Smooth muscle cell (in vitro differentiated cells): ENCODE measurements around the gene TRIM68. TPM values are rescaled to one million over a fixed set of nuclear protein-coding genes. Genes with fewer than 3 reads are reported as not detected.

Experiments
- DNase-seq: peaks from one replicate; lab custom pipeline; 2025; ENCODE audit not compliant: unreplicated experiment; lab: John Stamatoyannopoulos, UW
- H2AFZ ChIP-seq: fragments of 200-600 bp; sonication (generic); 2 replicates; pipeline ENCODE4 v1.6.0; 2016; ENCODE audit warnings: antibody characterized with exemption, low read depth, mild to moderate bottlenecking
- H3F3A ChIP-seq: fragments of 200-600 bp; sonication (generic); 2 replicates; pipeline ENCODE4 v1.6.0; 2017; ENCODE audit warnings: antibody characterized with exemption, low read depth
- H3K27ac ChIP-seq: fragments of 200-600 bp; sonication (generic); 2 replicates; pipeline ENCODE4 v1.5.1; 2016; ENCODE audit warnings: low read depth, mild to moderate bottlenecking
- H3K27me3 ChIP-seq: fragments of 200-600 bp; sonication (generic); 2 replicates; pipeline ENCODE4 v1.6.1; 2016; ENCODE audit warnings: low read depth, mild to moderate bottlenecking
- H3K36me3 ChIP-seq: fragments of 200-600 bp; sonication (generic); 2 replicates; pipeline ENCODE4 v1.5.1; 2016; ENCODE audit warnings: low read depth
- H3K4me1 ChIP-seq: fragments of 200-600 bp; sonication (generic); 2 replicates; pipeline ENCODE4 v1.5.1; 2016; ENCODE audit warnings: low read depth
- H3K4me2 ChIP-seq: fragments of 200-600 bp; sonication (generic); 2 replicates; pipeline ENCODE4 v1.6.0; 2016; ENCODE audit warnings: mild to moderate bottlenecking
- H3K4me3 ChIP-seq: fragments of 200-600 bp; sonication (generic); 2 replicates; pipeline ENCODE4 v1.5.1; 2016; ENCODE audit warnings: mild to moderate bottlenecking
- H3K79me2 ChIP-seq: fragments of 200-600 bp; sonication (generic); 2 replicates; pipeline ENCODE4 v1.6.0; 2016; ENCODE audit warnings: low read depth, mild to moderate bottlenecking
- H3K9ac ChIP-seq: fragments of 200-600 bp; sonication (generic); 2 replicates; pipeline ENCODE4 v1.6.0; 2016; ENCODE audit warnings: low read depth
- H3K9me3 ChIP-seq: fragments of 200-600 bp; sonication (generic); replicated peaks from 2 replicates; pipeline ENCODE4 v1.5.1; 2016; ENCODE audit warnings: low read depth
- H4K20me1 ChIP-seq: fragments of 200-600 bp; sonication (generic); 2 replicates; pipeline ENCODE4 v1.6.0; 2016; ENCODE audit warnings: low read depth
- CTCF ChIP-seq: fragments of 200-600 bp; sonication (generic); IDR thresholded peaks from 2 replicates; pipeline ENCODE4 v1.5.1; 2017; ENCODE audit warnings: borderline replicate concordance, mild to moderate bottlenecking, antibody characterized with exemption; ENCODE audit not compliant: insufficient read depth, poor library complexity, severe bottlenecking
- WGBS: methylation state at CpG from one replicate; pipeline ENCODE4 v1.1.7; 2016; ENCODE audit warnings: low lambda C conversion rate; 5-methylcytosine and 5-hydroxymethylcytosine counted together
- polyA plus RNA-seq: library from polyadenylated mRNA; unstranded; fragments of >200 nt; fragmentation: Nextera tagmentation; extraction: Ambion mirVana; gene quantifications from 2 replicates; pipeline ENCODE4 v1.2.1, GENCODE V29; 2016
- total RNA-seq: library from RNA; depleted of rRNA; stranded (reverse); fragments of >200 nt; gene quantifications from 2 replicates; pipeline ENCODE4 v1.2.3, GENCODE V29; 2014

TRIM68 gene
- total and polyA plus RNA-seq, 2 experiments from 2014 or later = 7.8 to 10.7 TPM

GRCh38 chr11:4560467-4560866 lies 47.6 kb downstream of the TRIM68 start:
- Histone ChIP-seq H3K4me3 (no peak overlapping the region), H3K4me2 (no peak overlapping the region), H3K9me3 (no peaks in the 10 kb centered on the region), H3K4me1 (no peaks in the 10 kb centered on the region), H3K27ac (no peak overlapping the region), H3K9ac (no peak overlapping the region), H3F3A (no peaks in the 10 kb centered on the region), H3K36me3 (no peaks in the 10 kb centered on the region), H3K79me2 (no peaks in the 10 kb centered on the region), H2AFZ (no peak overlapping the region), H4K20me1 (no peaks in the 10 kb centered on the region), H3K27me3 (no peaks in the 10 kb centered on the region)
- TF ChIP-seq CTCF = no peak
- DNase-seq = no peak
- 76% methylated on average over 1 of the region's 1 CpG for WGBS

GRCh38 chr11:4559527-4560440 lies 48.2 kb downstream of the TRIM68 start:
- no peaks in the 10 kb centered on the region for H3F3A ChIP-seq
- DNase-seq = no peak
- no peak overlapping the region for H2AFZ ChIP-seq
- H3K4me3 ChIP-seq = no peak overlapping the region
- no peaks in the 10 kb centered on the region for H3K36me3 ChIP-seq
- 84% methylated on average over 8 of the region's 8 CpGs for WGBS
- no peak overlapping the region for H3K4me2 ChIP-seq
- no peaks in the 10 kb centered on the region for H4K20me1 ChIP-seq
- H3K9ac ChIP-seq = no peak overlapping the region
- H3K4me1 ChIP-seq = no peaks in the 10 kb centered on the region
- no peak for TF ChIP-seq CTCF
- H3K9me3 ChIP-seq = no peaks in the 10 kb centered on the region
- no peaks in the 10 kb centered on the region for H3K27me3 ChIP-seq
- H3K27ac ChIP-seq = no peak overlapping the region
- no peaks in the 10 kb centered on the region for H3K79me2 ChIP-seq

GRCh38 chr11:4551346-4551979 lies 56.6 kb downstream of the TRIM68 start:
- no peak for DNase-seq

More at GRCh38 chr11:4551346-4551979, 56.6 kb downstream of the TRIM68 start:
- Histone ChIP-seq H3F3A (no peaks in the 10 kb centered on the region), H3K9me3 (no peaks in the 10 kb centered on the region), H3K36me3 (no peaks in the 10 kb centered on the region), H3K79me2 (no peaks in the 10 kb centered on the region), H3K4me1 (no peaks in the 10 kb centered on the region), H2AFZ (no peak overlapping the region), H3K27me3 (no peaks in the 10 kb centered on the region), H3K4me2 (no peak overlapping the region), H3K27ac (no peak overlapping the region), H4K20me1 (no peaks in the 10 kb centered on the region), H3K4me3 (no peak overlapping the region), H3K9ac (no peak overlapping the region)
- 74% methylated on average over 8 of the region's 8 CpGs for WGBS
- TF ChIP-seq CTCF = peak; percentile 18

Other genes with a start within 250 kb of the TRIM68 start
- not detected in 2 replicates for gene OR52B4, start 239.8 kb downstream of the TRIM68 start, total RNA-seq
- not detected in 2 replicates for gene OR52B4, start 239.8 kb downstream of the TRIM68 start, polyA plus RNA-seq
- 14.0 and 18.7 TPM in 2 replicates for gene TRIM21, start 214.5 kb downstream of the TRIM68 start, total RNA-seq
- gene TRIM21, start 214.5 kb downstream of the TRIM68 start, polyA plus RNA-seq = 14.0 and 27.6 TPM in 2 replicates
- not detected in 2 replicates for gene OR52K2, start 158.9 kb downstream of the TRIM68 start, total RNA-seq
- gene OR52K2, start 158.9 kb downstream of the TRIM68 start, polyA plus RNA-seq = not detected in 2 replicates
- 1.6 TPM in 1 of 2 replicates, not detected in the other for gene OR52K1, start 125.6 kb downstream of the TRIM68 start, total RNA-seq
- gene OR52K1, start 125.6 kb downstream of the TRIM68 start, polyA plus RNA-seq = not detected in 2 replicates
- not detected in 2 replicates for gene OR52M1, start 63.0 kb downstream of the TRIM68 start, total RNA-seq
- not detected in 2 replicates for gene OR52M1, start 63.0 kb downstream of the TRIM68 start, polyA plus RNA-seq
- gene OR52I2, start 26.5 kb downstream of the TRIM68 start, total RNA-seq = not detected in 2 replicates
- 0.02 TPM in 1 of 2 replicates, not detected in the other for gene OR52I2, start 26.5 kb downstream of the TRIM68 start, polyA plus RNA-seq
- gene OR52I1, start 14.2 kb downstream of the TRIM68 start, total RNA-seq = not detected in 2 replicates
- gene OR52I1, start 14.2 kb downstream of the TRIM68 start, polyA plus RNA-seq = not detected in 2 replicates
- gene OR51D1, start 29.2 kb upstream of the TRIM68 start, total RNA-seq = not detected in 2 replicates
- not detected in 2 replicates for gene OR51D1, start 29.2 kb upstream of the TRIM68 start, polyA plus RNA-seq
- gene OR51E1, start 35.8 kb upstream of the TRIM68 start, total RNA-seq = not detected in 2 replicates
- gene OR51E1, start 35.8 kb upstream of the TRIM68 start, polyA plus RNA-seq = not detected in 2 replicates
- gene OR51E2, start 89.6 kb upstream of the TRIM68 start, total RNA-seq = not detected in 2 replicates
- not detected in 2 replicates for gene OR51E2, start 89.6 kb upstream of the TRIM68 start, polyA plus RNA-seq
- gene MMP26, start 96.6 kb upstream of the TRIM68 start, total RNA-seq = not detected in 2 replicates
- gene MMP26, start 96.6 kb upstream of the TRIM68 start, polyA plus RNA-seq = not detected in 2 replicates
- not detected in 2 replicates for gene OR51F1, start 161.7 kb upstream of the TRIM68 start, total RNA-seq
- gene OR51F1, start 161.7 kb upstream of the TRIM68 start, polyA plus RNA-seq = not detected in 2 replicates
- gene OR52R1, start 196.1 kb upstream of the TRIM68 start, total RNA-seq = not detected in 2 replicates
- gene OR52R1, start 196.1 kb upstream of the TRIM68 start, polyA plus RNA-seq = not detected in 2 replicates
- gene OR51F2, start 213.1 kb upstream of the TRIM68 start, total RNA-seq = not detected in 2 replicates
- not detected in 2 replicates for gene OR51F2, start 213.1 kb upstream of the TRIM68 start, polyA plus RNA-seq
- gene OR51S1, start 241.0 kb upstream of the TRIM68 start, total RNA-seq = not detected in 2 replicates
- not detected in 2 replicates for gene OR51S1, start 241.0 kb upstream of the TRIM68 start, polyA plus RNA-seq